Neuron (in vitro differentiated cells): ENCODE data around the gene SGCD.

Experiments
- H2AFZ ChIP-seq: one replicate; pipeline ENCODE4 v1.6.1; 2013; ENCODE audit warnings: low read depth, mild to moderate bottlenecking, inconsistent platforms, low read length, moderate library complexity
- H3K27me3 ChIP-seq: one replicate; pipeline ENCODE4 v1.6.1; 2013; ENCODE audit warnings: low read length; ENCODE audit not compliant: insufficient read depth
- H3K36me3 ChIP-seq: one replicate; pipeline ENCODE4 v1.6.1; 2013; ENCODE audit warnings: low read length; ENCODE audit not compliant: insufficient read depth
- H3K4me1 ChIP-seq: one replicate; pipeline ENCODE4 v1.6.1; 2013; ENCODE audit warnings: low read length; ENCODE audit not compliant: insufficient read depth
- H3K4me3 ChIP-seq: 2 replicates; pipeline ENCODE4 v1.5.1; 2013; ENCODE audit warnings: mild to moderate bottlenecking, low read length, moderate library complexity
- H3K9me3 ChIP-seq: one replicate; pipeline ENCODE4 v1.6.1; 2013; ENCODE audit warnings: low read length

SGCD gene

DNA sequence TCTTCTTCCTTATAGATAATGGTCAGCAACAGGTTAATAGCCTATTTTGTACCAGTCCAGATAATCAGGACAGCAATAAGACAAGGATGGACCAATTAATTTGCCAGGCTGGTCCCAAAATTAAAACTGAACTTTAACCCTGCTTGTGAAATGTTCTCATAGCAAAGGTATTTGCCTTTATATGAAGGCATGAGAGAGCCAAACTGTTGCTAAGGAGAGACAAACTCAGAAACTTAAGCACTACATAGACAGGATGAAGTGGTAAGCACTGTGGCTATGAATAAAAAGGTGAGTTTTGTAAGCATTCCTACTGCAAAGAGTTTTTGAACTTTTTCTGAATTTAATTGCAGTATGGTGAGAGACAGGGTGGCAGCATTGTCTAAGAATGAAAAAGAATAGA is 348.4 kb downstream of the SGCD start:
- no peaks in the 10 kb centered on the region for H3K9me3 ChIP-seq
- no peak overlapping the region for H3K4me3 ChIP-seq
- no peaks in the 10 kb centered on the region for H3K36me3 ChIP-seq
- H2AFZ ChIP-seq: no peak overlapping the region
- H3K27me3 ChIP-seq: no peaks in the 10 kb centered on the region
- H3K4me1 ChIP-seq: no peaks in the 10 kb centered on the region

- no peaks in the 10 kb centered on the region for H3K36me3 ChIP-seq
- H2AFZ ChIP-seq: no peak overlapping the region
- H3K4me3 ChIP-seq: no peak overlapping the region
- no peaks in the 10 kb centered on the region for H3K4me1 ChIP-seq
- H3K9me3 ChIP-seq: no peaks in the 10 kb centered on the region
- H3K27me3 ChIP-seq: no peaks in the 10 kb centered on the region
Measured at GRCh38 chr5:156677963-156678362, 351.0 kb downstream of the SGCD start.

- Histone ChIP-seq H3K27me3 (no peaks in the 10 kb centered on the region), H3K36me3 (no peaks in the 10 kb centered on the region), H3K4me1 (no peaks in the 10 kb centered on the region), H3K4me3 (no peak overlapping the region), H2AFZ (no peak overlapping the region), H3K9me3 (no peaks in the 10 kb centered on the region)
Measured at GRCh38 chr5:156678484-156678883, 351.5 kb downstream of the SGCD start.

DNA sequence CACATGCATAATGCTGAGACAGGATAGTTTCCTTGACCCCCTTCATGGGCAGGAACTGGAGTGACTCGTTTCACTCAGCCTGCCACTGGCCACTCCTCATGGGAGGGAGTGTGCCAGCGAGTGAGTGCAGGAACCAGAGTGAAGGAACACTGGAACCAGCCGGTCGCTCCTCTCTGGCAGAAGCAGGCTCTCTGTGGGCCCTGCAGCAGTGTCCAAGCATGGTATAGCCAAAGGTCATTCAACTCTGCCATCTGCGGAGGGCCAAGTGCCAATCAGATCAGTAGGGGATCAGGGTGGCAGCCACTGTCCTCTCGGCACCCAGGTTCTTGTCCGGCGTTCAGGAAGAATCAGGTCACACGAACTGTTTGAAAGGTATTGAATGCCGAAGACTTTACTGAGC is 353.9 kb downstream of the SGCD start:
- H3K4me1 ChIP-seq: no peaks in the 10 kb centered on the region
- H3K4me3 ChIP-seq: no peak overlapping the region
- no peak overlapping the region for H2AFZ ChIP-seq
- no peaks in the 10 kb centered on the region for H3K27me3 ChIP-seq
- H3K9me3 ChIP-seq: no peaks in the 10 kb centered on the region
- H3K36me3 ChIP-seq: no peaks in the 10 kb centered on the region

DNA sequence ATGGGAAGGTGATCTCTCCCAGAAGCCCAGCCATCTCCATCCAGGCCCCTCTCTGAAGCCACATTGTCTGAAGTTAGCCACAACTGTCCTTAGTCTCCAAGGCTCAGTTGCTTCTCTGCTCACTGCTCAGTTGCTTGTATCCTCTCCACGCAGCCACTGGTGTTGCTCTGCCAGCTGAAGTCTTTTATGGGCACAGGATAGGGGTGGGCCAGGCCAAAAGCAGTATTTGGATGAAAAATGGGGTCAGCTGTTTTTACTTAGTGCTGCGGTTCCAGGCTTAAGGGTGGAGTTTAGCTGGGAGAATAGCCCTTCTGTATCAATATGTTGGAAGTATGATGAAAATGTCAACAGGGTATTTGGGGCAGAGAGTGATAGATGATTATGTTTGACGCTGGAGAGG is 354.3 kb downstream of the SGCD start:
- Histone ChIP-seq H3K4me3 (no peak overlapping the region), H2AFZ (no peak overlapping the region), H3K27me3 (no peaks in the 10 kb centered on the region), H3K4me1 (no peaks in the 10 kb centered on the region), H3K9me3 (no peaks in the 10 kb centered on the region), H3K36me3 (no peaks in the 10 kb centered on the region)

GRCh38 chr5:156682971-156683370 is 356.0 kb downstream of the SGCD start:
- Histone ChIP-seq H3K27me3 (no peaks in the 10 kb centered on the region), H3K9me3 (no peaks in the 10 kb centered on the region), H3K4me1 (no peaks in the 10 kb centered on the region), H3K4me3 (no peak overlapping the region), H2AFZ (no peak overlapping the region), H3K36me3 (no peaks in the 10 kb centered on the region)

- no peak overlapping the region for H2AFZ ChIP-seq
- H3K36me3 ChIP-seq: no peaks in the 10 kb centered on the region
- H3K9me3 ChIP-seq: no peaks in the 10 kb centered on the region
- no peak overlapping the region for H3K4me3 ChIP-seq
- H3K4me1 ChIP-seq: no peaks in the 10 kb centered on the region
- H3K27me3 ChIP-seq: peaks cover 3% of the 10 kb centered on the region
Measured at GRCh38 chr5:156683509-156683908, 356.5 kb downstream of the SGCD start.

DNA sequence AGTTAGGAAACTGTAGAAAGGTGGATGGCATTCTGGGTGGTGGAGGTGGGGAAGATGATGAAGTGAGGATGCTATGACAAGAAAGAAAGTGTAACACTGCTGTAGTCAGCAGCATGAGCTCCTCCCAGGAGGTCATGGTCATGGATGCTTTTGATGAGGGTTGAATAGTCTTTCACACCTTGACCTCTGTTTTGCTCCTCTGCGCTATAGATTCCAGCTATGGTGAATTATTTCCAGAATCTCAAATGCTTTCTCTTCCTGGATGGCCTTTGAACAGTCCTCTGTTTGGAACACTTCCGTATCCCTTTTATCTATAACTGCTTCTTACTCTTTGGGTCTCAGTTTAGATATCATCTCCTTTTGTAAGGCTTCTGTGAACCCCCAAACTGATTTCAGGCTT is 357.3 kb downstream of the SGCD start:
- peaks cover 3% of the 10 kb centered on the region for H3K27me3 ChIP-seq

DNA sequence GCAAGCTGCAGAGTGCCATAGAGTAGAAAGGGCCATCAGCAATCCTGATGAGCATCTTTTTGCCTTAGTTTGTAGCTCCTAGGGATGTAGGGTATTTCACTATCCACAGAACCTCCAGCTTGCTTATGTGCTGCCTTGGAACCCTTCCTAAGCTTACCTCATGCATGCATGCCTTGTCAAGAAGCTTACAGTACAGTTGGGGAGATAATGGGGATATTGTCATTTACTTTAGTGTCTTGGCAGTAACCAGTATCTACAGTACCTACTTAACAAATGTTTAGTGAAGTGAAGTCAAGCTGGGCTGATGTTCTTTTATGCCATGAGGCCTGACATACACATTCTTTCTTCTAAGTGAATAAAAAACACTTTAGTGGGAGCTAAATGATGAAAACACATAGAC is 358.5 kb downstream of the SGCD start:
- no peaks in the 10 kb centered on the region for H3K36me3 ChIP-seq
- no peaks in the 10 kb centered on the region for H3K4me1 ChIP-seq
- peaks cover 5% of the 10 kb centered on the region for H3K27me3 ChIP-seq
- no peaks in the 10 kb centered on the region for H3K9me3 ChIP-seq
- H2AFZ ChIP-seq: no peak overlapping the region
- H3K4me3 ChIP-seq: no peak overlapping the region

More for the DNA sequence above, 357.3 kb downstream of the SGCD start:
- Histone ChIP-seq H3K36me3 (no peaks in the 10 kb centered on the region), H3K4me3 (no peak overlapping the region), H2AFZ (no peak overlapping the region), H3K9me3 (no peaks in the 10 kb centered on the region), H3K4me1 (no peaks in the 10 kb centered on the region)

GRCh38 chr5:156686380-156686779 is 359.4 kb downstream of the SGCD start:
- Histone ChIP-seq H3K36me3 (no peaks in the 10 kb centered on the region), H2AFZ (no peak overlapping the region), H3K9me3 (no peaks in the 10 kb centered on the region), H3K27me3 (peaks cover 5% of the 10 kb centered on the region), H3K4me1 (no peaks in the 10 kb centered on the region), H3K4me3 (no peak overlapping the region)

GRCh38 chr5:156686796-156687195 is 359.8 kb downstream of the SGCD start:
- no peaks in the 10 kb centered on the region for H3K36me3 ChIP-seq
- no peak overlapping the region for H3K4me3 ChIP-seq
- no peaks in the 10 kb centered on the region for H3K4me1 ChIP-seq
- H2AFZ ChIP-seq: no peak overlapping the region
- H3K9me3 ChIP-seq: no peaks in the 10 kb centered on the region
- H3K27me3 ChIP-seq: peaks cover 5% of the 10 kb centered on the region

- H3K27me3 ChIP-seq: peaks cover 5% of the 10 kb centered on the region
- no peak overlapping the region for H2AFZ ChIP-seq
- H3K4me1 ChIP-seq: no peaks in the 10 kb centered on the region
- no peaks in the 10 kb centered on the region for H3K9me3 ChIP-seq
- H3K36me3 ChIP-seq: no peaks in the 10 kb centered on the region
- no peak overlapping the region for H3K4me3 ChIP-seq
Measured at GRCh38 chr5:156687514-156687913, 360.6 kb downstream of the SGCD start.

GRCh38 chr5:156691572-156691971 is 364.6 kb downstream of the SGCD start:
- Histone ChIP-seq H3K4me1 (peaks cover 2% of the 10 kb centered on the region), H3K9me3 (no peaks in the 10 kb centered on the region), H2AFZ (no peak overlapping the region), H3K27me3 (peaks cover 5% of the 10 kb centered on the region), H3K4me3 (no peak overlapping the region), H3K36me3 (no peaks in the 10 kb centered on the region)

DNA sequence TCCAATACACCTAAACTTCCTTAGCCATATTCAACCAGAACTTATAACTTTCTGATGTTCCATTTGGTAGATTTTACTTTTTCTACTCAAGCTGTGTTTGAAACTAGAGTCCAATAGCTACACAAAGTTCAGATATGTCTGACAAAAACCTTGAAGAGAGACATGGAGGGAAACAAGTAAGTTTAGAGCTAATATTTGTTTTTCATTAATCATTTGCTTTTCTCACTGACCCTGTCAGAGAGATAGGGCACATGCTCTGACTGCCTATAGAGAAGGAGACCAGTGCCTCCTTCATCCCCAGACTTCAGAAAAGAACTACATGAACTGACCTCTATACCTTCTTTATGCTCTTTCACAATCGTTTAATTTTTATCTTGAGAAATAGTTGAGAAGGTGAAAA is 366.1 kb downstream of the SGCD start:
- Histone ChIP-seq H3K9me3 (no peaks in the 10 kb centered on the region), H3K4me3 (no peak overlapping the region), H3K27me3 (peaks cover 5% of the 10 kb centered on the region), H3K36me3 (no peaks in the 10 kb centered on the region), H2AFZ (no peak overlapping the region), H3K4me1 (peaks cover 2% of the 10 kb centered on the region)
